Coronary artery (tissue), 2 donors: ENCODE results near the gene PRRG3.

Source experiments
- DNase-seq: peaks from one replicate; pipeline ENCODE4 v3.0.0-alpha.2; 2017; ENCODE audit warnings: low spot score
- H3K27ac ChIP-seq, 2 donors: fragments of 200-600 bp; sonication (generic); one replicate each; pipeline ENCODE4 v1.5.1; 2016 to 2019
- H3K4me3 ChIP-seq: fragments of 200-600 bp; sonication (generic); 2 replicates; pipeline ENCODE4 v1.5.1; 2016; ENCODE audit warnings: mild to moderate bottlenecking, moderate library complexity
- TF ChIP-seq, protein P1 (sequence below): fragments of 200-600 bp; sonication (generic); IDR thresholded peaks from one replicate; pipeline ENCODE4 v1.5.1; 2019; ENCODE audit warnings: antibody characterized with exemption

PRRG3 gene

GRCh38 chrX:151699746-151700145 lies 4.5 kb downstream of the PRRG3 start:
- Histone ChIP-seq H3K4me3 (no peak overlapping the region), H3K27ac (no peak overlapping the region)
- DNase-seq, result no peak
- TF ChIP-seq, protein P1, sequence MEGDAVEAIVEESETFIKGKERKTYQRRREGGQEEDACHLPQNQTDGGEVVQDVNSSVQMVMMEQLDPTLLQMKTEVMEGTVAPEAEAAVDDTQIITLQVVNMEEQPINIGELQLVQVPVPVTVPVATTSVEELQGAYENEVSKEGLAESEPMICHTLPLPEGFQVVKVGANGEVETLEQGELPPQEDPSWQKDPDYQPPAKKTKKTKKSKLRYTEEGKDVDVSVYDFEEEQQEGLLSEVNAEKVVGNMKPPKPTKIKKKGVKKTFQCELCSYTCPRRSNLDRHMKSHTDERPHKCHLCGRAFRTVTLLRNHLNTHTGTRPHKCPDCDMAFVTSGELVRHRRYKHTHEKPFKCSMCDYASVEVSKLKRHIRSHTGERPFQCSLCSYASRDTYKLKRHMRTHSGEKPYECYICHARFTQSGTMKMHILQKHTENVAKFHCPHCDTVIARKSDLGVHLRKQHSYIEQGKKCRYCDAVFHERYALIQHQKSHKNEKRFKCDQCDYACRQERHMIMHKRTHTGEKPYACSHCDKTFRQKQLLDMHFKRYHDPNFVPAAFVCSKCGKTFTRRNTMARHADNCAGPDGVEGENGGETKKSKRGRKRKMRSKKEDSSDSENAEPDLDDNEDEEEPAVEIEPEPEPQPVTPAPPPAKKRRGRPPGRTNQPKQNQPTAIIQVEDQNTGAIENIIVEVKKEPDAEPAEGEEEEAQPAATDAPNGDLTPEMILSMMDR, result no peak

GRCh38 chrX:151700581-151700980 lies 5.3 kb downstream of the PRRG3 start:
- TF ChIP-seq, protein P1, result no peak
- no peak overlapping the region for H3K27ac ChIP-seq
- DNase-seq, result no peak
- no peak overlapping the region for H3K4me3 ChIP-seq

DNA sequence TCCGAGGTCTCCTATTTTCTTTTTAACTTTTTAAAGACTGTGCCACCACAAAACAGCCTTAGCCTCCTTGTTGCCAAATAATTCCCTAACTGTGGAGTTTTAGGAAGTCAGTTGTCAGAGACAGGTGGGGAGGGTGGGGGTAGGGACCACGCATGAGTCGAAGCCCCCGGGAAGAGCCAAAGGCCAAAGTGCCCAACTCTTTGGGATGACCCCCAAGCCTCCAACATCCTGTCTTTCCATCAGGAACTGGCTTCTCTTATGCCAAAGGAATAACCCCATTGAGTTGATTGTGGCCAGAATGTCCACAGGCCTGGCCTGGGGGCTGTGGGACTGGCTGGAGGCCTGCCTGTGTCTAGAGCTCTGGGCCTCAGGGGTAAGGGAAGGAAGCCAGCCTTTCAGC lies 5.8 kb downstream of the PRRG3 start:
- no peak overlapping the region for H3K27ac ChIP-seq
- no peak for DNase-seq
- no peak overlapping the region for H3K4me3 ChIP-seq
- TF ChIP-seq, protein P1, result no peak

- Histone ChIP-seq H3K27ac (no peak overlapping the region), H3K4me3 (no peak overlapping the region)
- no peak for DNase-seq
- TF ChIP-seq, protein P1, result no peak
These were observed 6.3 kb downstream of the PRRG3 start for GRCh38 chrX:151701531-151701930.

DNA sequence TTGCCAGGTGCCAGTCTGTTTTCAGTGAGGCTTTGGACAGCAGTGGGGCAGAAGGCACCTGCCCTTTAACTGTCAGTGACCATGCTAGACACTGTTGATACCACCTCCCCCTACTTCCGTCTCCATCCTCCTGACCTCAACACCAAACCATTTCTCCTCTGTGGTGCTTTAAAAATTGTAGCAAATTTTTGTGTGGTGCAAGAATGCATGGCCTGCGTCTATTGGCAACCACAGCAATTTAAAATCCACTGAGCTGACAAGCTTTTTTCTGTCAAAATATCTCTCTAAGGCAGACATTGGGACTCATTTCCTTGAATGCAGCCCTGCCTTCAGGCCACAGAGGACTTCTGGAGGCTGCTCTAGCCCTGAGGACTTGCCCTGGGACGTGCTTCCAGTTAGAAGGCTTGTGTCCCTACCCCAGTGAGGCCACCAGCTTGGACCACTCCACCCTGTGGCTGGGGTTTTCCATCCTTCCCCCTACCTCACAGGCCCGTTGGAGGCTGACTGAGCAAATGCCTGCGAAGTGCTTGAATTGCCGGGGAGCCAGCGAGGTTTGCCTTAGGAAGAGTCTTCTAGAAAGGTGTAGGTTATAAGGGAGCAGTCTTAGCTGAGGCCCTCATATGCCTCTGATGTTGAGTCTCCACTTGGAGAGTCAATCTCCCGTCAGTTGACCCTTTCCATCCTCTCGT lies 6.9 kb downstream of the PRRG3 start:
- no peak overlapping the region for H3K27ac ChIP-seq
- H3K4me3 ChIP-seq, result no peak overlapping the region
- TF ChIP-seq, protein P1, result no peak
- DNase-seq, result no peak

GRCh38 chrX:151702741-151703340 lies 7.6 kb downstream of the PRRG3 start:
- no peak for DNase-seq

More at GRCh38 chrX:151702741-151703340, 7.6 kb downstream of the PRRG3 start:
- Histone ChIP-seq H3K4me3 (no peak overlapping the region), H3K27ac (no peak overlapping the region)
- TF ChIP-seq, protein P1, result no peak
